Fibroblast of mammary gland (primary cell): ENCODE results near the gene SHC2.

Experiments used
- DNase-seq: peaks from one replicate; pipeline ENCODE4 v3.0.0-alpha.2; 2010; ENCODE audit warnings: low read depth
- H3K4me3 ChIP-seq: 2 replicates; pipeline ENCODE4 v1.5.1; 2011; ENCODE audit warnings: low read depth, mild to moderate bottlenecking, low read length, moderate library complexity; ENCODE audit not compliant: control insufficient read depth
- CTCF ChIP-seq: conservative IDR thresholded peaks from 2 replicates; pipeline ENCODE4 v1.5.1; 2011; ENCODE audit warnings: low read depth, low read length, inconsistent platforms; ENCODE audit not compliant: control insufficient read depth, insufficient read depth

SHC2 gene

GRCh38 chr19:419721-420515 lies 40.9 kb downstream of the SHC2 start:
- no peak for DNase-seq
- H3K4me3 ChIP-seq = no peak overlapping the region

GRCh38 chr19:418761-419671 lies 41.8 kb downstream of the SHC2 start:
- TF ChIP-seq CTCF = no peak
- no peak for DNase-seq
- H3K4me3 ChIP-seq = no peak overlapping the region

More at GRCh38 chr19:419721-420515, 40.9 kb downstream of the SHC2 start:
- TF ChIP-seq CTCF = no peak

- DNase-seq = no peak
- TF ChIP-seq CTCF = no peak
- no peak overlapping the region for H3K4me3 ChIP-seq
Observed at GRCh38 chr19:416416-416815, 44.4 kb downstream of the SHC2 start.

- DNase-seq = no peak
- no peak overlapping the region for H3K4me3 ChIP-seq
- TF ChIP-seq CTCF = no peak
Observed at GRCh38 chr19:415292-415691, 45.5 kb downstream of the SHC2 start.

GRCh38 chr19:413756-414420 lies 46.9 kb downstream of the SHC2 start:
- no peak for TF ChIP-seq CTCF
- no peak for DNase-seq
- no peak overlapping the region for H3K4me3 ChIP-seq

GRCh38 chr19:412356-413355 lies 48.2 kb downstream of the SHC2 start:
- DNase-seq = no peak
- no peak overlapping the region for H3K4me3 ChIP-seq
- TF ChIP-seq CTCF = no peak
